Astrocyte of the cerebellum (primary cell): ENCODE measurements around the gene BANP.
"Not testable (repeated sequence)": the region's sequence is repeated elsewhere in the genome, so short reads cannot be mapped to it uniquely, and the experiment has no call there.

Experiments
- DNase-seq: peaks from one replicate; pipeline ENCODE4 v3.0.0-alpha.2; 2011; ENCODE audit warnings: low read depth
- H3K4me3 ChIP-seq: 2 replicates; pipeline ENCODE4 v1.5.1; 2011; ENCODE audit warnings: mild to moderate bottlenecking, low read depth, low read length, moderate library complexity
- CTCF ChIP-seq: IDR thresholded peaks from 2 replicates; pipeline ENCODE4 v1.5.1; 2012; ENCODE audit warnings: low read length, low read depth, moderate library complexity, mild to moderate bottlenecking; ENCODE audit errors: missing control alignments
- in situ Hi-C: cut with HindIII; loops from 2 replicates; pipeline ENCODE4 v1.10.0; 2017; ENCODE audit warnings: low sequenced_read_pairs

The BANP gene

DNA sequence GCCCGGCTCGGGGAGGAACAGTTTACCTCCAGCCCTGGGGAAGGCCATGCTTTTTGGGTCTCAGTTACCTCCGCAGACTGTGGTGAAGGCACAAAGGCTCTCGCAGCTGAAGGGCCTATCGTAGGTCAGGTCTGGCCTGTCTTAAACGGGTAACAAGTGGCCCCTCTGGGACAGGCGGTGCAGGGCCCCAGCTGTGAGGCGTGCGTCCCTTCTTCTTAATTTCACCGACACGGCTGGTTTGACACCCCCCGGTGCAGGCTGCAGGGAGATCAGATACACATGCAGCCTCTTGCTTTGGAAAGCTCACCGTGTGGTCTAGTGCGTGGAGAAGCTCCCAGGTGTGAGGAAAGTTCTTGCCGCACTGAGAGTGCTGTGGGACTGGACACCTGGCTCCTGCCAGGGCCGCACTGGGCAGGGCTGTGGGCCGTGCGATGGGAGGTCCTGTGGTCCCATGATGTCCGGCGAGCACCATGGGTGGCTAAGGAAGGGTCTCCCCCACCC, 162.4 kb downstream of the BANP start:
- in situ Hi-C loops: no loop called here
- no peak for TF ChIP-seq CTCF
- DNase-seq: no peak
- no peak overlapping the region for H3K4me3 ChIP-seq

GRCh38 chr16:88114541-88115228, 163.5 kb downstream of the BANP start:
- in situ Hi-C loops, DNase-seq, H3K4me3 ChIP-seq: not testable (repeated sequence)

GRCh38 chr16:88116121-88116520, 164.9 kb downstream of the BANP start:
- no peak overlapping the region for H3K4me3 ChIP-seq
- no peak for DNase-seq
- in situ Hi-C loops: no loop called here
- TF ChIP-seq CTCF: no peak

- TF ChIP-seq CTCF: no peak
- no peak for DNase-seq
- in situ Hi-C loops: no loop called here
- no peak overlapping the region for H3K4me3 ChIP-seq
Measured at GRCh38 chr16:88117476-88117868, 166.2 kb downstream of the BANP start.

DNA sequence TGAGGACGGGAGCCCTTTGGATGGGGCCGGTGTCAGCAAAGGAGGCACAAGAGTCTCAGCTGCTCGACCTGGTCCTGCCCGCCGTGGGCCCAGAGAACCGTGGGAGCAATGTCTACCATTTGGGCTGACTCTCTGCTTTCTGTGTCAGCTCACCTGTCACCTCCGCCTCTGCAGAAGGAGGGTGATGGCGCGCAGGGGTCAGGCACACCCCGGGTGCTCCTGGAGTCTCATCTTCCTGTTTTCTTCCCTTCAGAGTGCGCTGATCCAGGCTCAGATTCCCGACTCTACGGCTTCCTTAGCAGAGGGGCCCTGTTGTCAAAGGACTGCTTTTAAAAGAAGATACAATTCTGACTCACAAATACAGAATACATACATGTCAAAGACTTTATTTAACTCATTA, 167.1 kb downstream of the BANP start:
- DNase-seq: no peak
- no peak for TF ChIP-seq CTCF
- in situ Hi-C loops: no loop called here
- no peak overlapping the region for H3K4me3 ChIP-seq

DNA sequence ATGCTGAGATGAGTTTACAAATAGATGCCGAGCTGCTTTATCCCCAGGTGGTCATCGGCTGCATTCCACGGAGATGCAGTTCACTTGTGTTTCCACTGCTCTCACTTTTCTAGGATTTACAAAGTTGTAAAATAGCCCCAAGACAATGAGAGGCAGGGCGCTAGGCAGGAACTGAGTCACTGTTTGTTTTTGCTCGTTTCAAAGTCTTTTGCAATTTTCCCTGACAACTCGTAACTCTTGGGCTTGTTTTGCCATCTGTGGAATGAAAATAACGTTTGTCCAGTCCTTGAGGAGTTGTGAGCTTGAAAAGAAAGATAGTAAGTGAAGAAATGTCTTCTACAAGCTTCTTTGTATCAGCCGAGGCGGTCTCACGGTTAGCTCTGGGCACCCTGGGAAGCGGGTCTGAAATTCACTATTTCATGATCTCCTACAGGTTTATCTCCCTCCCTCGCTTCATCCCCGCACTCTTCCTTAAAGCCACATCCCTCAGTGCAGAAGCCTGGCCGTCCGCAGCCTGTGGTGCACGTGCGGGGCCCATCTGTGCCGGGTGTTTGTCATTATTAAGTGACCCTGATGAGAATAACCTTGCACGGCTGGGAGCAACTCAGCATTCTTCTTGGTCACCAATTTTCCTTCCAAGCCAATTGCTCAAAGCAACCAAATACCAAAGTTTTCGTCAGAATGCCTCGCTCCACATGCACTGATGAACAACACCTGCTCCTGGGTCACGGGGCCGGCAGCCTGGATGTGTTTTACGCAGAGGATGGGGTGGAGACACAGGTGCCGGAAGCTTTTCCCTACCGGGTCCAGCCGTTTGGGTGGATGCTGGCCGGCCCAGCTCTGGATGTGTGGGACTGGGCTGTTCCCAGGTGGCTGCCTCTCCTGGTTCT, 167.9 kb downstream of the BANP start:
- peak; percentile 84 for DNase-seq
- in situ Hi-C loops, H3K4me3 ChIP-seq: not testable (repeated sequence)

- H3K4me3 ChIP-seq, DNase-seq, in situ Hi-C loops: not testable (repeated sequence)
Measured at GRCh38 chr16:88119881-88120751, 168.9 kb downstream of the BANP start.
